HT1080 (cell line): Measurements from ENCODE around the gene TYMP. TPM values are rescaled to one million over a fixed set of nuclear protein-coding genes. Genes with fewer than 3 reads are reported as not detected.

Experiments used
- DNase-seq: peaks from one replicate; pipeline ENCODE4 v3.0.0-alpha.2; 2015; ENCODE audit warnings: low read depth
- total RNA-seq: library from RNA; depleted of rRNA; stranded (reverse); fragments of >200 nt; shearing (Covaris generic); gene quantifications from 2 replicates; pipeline ENCODE4 v1.2.3, GENCODE V29; 2014

TYMP gene
- total RNA-seq, 1 experiment from 2014 or later, result 2.1 TPM

DNA sequence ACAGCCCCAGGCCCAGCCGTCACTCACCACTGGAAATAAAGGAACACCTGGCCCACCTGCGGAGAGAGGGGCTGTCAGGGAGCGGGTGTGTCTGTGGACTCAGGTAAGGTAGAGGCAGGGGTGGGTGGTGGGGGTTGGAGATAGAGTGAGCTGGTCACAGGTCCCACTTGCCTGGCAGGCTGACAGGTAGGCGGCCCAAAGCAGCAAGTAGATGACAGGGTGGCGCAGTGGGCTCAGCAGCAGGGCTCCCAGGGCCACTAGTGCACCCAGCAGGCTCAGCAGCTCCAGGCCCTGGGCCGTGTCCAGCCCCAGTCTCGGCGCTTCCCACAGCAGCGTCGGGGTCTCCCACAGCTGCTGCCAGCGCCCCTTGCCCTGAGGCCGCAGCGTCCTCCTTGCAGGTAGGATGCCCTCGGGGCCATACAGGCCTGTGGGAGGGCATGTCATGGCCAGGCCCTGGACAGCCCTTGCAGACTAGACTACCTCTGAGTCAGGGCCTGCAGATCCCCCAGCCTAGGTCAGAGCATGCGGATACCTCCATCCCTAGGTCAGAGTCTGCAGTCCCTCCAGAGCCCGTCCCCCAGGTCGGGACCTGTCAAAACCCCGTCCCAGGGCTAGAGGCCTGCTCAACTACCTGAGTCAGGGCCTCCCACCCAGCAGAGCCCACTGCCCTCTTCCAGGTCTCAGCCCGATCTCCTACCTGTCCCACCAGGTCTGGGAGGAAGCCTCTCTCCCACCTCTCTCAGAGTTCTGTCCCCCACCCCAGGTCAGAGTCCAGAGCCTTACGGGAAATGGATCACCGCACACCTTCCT, 23.0 kb downstream of the TYMP start:
- DNase-seq, result no peak

- DNase-seq, result no peak
Measured at GRCh38 chr22:50505776-50506610, 23.8 kb downstream of the TYMP start.

- no peak for DNase-seq
Measured at GRCh38 chr22:50505276-50505775, 24.5 kb downstream of the TYMP start.

DNA sequence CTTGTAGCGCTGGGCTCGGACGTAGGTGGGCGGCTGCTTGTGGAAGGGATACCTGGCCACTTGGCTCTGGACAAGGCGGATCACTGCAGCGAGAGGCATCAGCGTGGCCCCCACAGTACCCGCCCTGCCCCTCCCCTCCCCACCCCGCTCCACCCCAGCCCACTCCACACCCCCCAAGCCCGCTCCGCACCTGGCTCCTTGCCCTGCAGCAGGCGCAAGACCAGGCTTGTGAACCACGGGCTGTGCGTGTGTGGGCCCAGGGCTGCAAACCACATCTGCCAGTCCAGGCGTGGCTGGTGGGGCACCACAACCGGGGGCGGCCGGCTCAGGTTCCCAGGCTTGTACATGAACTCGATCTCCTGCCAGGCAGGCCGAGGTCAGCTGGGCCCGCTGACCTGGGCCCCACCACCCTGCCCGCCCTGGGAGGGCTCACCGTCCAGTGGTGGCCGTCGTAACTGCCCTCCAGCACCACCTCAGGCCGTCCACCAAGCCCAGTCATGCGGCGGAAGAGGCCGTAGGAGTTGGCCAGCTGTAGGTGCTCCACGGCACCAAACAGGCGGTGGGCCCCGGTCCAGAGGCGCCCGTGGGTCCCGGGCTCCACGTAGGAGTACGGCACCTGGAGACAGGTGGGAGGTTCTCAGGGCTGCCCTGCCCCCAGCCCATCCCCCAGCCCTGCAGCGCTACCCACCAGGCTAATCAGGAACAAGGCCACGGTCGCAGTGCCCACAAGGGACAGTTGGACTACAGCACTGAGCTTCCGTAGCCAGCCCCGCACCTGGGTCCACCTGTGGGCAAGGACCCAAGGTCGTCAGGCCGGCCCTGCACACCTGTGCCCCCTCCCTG, 25.2 kb downstream of the TYMP start:
- DNase-seq, result no peak

DNA sequence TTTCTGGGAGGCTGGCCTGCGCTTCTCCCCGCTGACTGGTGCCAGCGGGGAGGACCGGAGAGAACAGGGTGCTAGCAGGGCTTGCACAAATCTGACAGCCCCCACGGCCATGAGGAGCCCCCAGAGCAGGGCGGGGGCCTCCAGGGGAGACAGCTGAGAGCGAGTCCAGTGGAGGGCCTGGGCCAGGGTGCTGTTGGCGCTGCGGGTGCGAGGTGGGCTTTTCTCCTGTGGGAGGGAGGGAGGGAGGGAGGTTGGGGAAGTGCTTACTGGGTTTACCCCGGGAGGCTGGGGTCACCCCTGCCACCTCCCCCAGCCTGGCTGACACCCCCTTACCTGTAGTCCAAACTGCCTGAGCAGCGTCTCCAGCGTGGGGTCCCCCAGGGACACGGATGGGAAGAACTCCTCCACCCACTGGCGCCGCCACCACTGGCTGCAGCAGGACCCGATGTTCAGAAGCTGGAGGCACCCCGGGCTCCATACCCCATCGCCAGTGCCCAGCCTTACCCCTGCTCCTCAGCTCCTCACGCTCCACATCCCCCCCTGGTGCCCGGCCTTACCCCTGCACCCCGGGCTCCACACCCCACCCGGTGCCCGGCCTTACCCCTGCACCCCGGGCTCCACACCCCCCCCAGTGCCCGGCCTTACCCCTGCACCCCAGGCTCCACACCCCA, 26.2 kb downstream of the TYMP start:
- DNase-seq, result no peak

DNA sequence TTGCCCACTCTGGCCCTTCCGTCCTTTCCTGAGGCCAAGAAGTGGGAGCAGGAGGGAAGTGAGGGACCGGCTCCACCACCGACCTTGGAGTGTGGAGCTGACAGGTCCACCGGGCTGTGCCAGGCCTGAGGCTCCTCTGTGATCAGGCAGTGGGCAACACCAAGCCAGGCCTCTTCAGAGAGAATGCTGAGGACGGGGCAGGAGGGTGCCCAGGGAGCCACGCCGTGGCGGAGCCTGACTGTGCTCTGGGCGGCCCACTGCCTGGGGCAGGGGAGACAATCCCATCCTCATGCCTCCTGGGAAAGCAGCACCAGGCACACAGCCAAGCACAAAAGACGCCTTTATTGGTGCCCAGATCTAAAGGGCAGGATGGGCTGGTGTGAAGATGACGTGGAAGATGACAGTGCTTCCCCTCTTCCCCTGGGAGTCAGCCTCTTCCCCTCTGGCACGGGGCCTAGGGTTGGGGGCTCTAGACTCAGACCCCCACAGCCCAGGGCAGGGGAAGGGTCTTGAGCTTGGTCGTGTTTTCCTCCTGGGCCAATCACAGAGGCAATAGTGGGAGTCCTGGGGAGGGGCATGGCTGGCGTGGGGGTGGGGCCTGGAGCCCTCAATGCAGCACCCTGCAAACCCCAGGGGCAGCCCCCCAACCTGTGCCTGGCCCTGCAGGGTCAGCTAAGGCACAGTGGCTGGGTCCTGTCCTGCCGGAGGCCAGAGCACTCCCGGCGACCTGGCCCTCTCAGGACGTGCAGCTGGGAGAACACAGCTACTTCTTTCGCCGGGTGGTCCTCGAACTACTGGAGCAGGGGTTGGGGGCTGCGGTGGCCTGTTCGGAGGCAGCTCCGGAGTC, 27.0 kb downstream of the TYMP start:
- DNase-seq, result no peak

DNA sequence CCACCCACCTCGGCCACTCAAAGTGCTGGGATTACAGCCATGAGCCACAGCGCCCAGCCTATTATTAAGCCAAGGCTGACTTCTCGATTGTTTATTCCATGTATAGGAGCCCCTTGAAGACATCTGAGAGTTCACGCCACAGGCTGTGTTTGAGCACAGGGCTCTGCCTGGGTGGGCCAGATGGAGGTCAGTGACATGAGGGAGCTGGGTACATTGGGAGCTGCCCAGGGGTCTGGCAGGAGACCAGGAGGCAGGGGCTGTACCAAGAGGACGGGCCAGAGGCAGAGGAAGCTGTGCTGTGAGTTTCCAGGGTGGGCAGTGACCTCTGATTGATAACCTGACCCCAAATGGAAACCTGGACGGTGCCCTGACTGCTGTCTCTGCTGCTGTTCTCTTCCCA, 27.7 kb downstream of the TYMP start:
- no peak for DNase-seq

- DNase-seq, result no peak
Measured at GRCh38 chr22:50500452-50500851, 29.4 kb downstream of the TYMP start.

- DNase-seq, result peak; percentile 68
Measured at GRCh38 chr22:50498322-50498890, 31.4 kb downstream of the TYMP start.

GRCh38 chr22:50497093-50497492, 32.7 kb downstream of the TYMP start:
- DNase-seq, result no peak

DNA sequence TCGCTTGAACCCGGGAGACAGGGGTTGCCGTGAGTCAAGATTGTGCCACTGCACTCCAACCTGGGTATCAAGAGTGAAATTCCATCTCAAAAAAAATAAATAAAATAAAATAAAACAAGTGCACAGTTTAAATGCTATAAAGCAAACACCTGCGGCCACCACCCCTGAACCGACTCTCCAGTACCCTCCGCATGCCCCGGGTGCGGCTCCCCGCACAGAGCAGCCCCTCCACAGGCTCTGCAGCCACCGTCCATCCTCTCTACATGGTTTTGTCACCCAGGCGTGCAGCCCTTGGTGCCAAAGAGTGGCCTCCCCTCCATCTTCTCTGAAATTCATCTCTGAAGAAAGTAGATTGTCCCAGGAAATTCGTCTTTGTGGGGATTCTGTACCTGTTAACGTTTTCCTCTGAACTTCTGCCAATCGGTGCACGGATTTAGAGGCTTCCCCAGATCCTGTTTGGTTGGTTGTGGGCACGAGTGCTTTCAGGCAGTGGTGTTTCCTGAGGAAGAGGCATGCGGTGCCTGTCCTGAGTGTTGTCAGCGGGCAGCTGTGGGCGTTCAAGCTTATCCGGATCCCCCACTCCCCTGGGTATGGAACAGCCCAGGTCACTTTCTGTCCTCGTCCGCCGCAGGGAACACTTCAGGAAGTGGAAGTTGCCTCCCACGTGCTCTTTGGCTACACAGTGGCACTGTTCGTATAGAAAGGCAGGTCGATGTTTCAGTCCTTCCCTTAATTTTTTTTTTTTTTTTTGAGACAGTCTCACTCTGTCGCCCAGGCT, 39.1 kb downstream of the TYMP start:
- DNase-seq, result no peak

DNA sequence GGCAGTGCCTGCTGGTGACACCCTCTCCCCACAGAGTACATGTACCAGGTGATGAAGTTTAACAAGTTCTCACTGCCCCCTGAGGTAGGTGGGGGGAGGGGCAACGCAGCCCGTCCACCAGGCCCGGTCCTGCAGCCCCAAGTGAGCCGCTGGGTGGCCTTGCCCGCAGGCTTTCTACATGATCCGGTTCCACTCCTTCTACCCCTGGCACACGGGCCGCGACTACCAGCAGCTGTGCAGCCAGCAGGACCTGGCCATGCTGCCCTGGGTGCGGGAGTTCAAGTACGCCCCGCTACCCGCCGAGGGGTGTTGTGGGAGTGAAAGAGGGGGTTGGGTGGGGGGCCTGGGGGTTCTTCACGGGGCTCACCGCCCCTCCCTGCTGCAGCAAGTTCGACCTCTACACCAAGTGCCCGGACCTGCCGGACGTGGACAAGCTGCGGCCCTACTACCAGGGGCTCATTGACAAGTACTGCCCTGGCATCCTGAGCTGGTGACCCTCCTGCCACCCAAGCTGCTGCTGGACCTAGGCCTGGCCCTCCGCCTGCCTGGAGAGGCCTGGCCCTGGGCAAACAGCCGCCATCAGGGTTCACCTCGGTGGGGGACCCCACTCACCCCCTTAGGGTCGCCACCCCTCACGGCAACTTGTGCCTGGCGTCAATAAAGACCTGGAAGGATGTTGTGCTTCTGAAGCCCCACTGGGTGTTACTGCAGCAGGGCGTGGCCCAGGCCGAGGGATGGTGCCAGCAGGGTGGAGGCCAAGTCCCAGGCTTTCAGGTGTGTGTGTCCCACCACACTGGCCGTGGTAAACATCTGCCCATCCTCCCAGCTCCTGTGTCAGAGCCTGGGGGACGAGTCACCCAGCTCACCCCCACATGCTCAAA, 40.2 kb downstream of the TYMP start:
- no peak for DNase-seq

GRCh38 chr22:50488886-50489285, 40.9 kb downstream of the TYMP start:
- no peak for DNase-seq

DNA sequence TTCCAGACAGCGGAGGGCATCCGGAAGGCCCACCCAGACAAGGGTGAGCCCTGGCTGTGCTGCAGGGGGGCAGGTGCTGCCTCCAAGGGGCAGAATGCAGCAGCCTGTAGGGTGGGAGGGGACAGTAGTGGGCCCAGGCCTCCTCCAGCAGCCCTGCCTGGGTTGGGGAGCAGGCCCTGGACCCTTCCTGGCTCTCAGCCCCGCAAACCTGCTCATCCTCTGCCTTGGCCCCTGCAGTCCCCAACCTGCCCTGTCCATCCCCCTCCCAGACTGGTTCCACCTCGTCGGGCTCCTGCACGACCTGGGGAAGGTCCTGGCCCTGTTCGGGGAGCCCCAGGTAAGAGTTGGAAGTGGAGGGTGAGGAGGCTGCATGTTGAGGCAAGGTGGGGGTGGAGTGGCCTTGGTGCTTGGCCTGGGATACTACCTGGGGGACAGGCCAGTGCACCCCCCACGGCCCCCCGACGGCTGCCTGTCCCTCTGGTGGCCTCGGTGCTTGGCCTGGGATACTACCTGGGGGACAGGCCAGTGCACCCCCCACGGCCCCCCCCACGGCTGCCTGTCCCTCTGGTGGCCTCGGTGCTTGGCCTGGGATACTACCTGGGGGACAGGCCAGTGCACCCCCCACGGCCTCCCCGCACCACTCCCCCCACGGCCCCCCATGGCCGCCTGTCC, 41.7 kb downstream of the TYMP start:
- no peak for DNase-seq

DNA sequence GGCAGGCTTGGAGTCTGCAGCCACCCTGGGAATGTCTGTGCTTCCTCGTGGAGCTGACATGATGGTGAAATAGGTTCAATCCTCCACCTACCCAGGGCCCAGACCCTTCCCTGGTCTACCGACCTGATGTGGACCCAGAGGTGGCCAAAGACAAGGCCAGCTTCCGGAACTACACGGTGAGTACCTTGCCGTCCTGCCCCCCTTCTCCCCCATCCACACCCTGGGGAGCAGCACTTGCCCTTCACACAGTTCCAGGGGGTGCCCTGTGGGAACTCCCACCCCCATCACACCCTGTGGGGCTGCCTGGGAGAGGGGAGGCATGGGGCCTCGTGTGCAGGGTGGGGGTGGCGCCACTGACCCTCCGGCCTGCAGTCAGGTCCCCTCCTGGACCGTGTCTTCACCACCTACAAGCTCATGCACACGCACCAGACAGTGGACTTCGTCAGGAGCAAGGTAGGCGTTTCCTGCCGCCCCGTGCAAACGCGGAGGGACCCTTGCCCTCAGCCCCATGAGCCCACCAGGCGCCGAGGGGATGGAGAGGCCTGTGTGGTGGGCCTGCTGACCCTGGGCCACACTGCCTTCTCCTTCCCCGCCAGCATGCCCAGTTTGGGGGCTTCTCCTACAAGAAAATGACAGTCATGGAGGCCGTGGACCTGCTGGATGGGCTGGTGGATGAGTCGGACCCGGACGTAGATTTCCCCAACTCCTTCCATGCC, 42.4 kb downstream of the TYMP start:
- DNase-seq, result no peak

DNA sequence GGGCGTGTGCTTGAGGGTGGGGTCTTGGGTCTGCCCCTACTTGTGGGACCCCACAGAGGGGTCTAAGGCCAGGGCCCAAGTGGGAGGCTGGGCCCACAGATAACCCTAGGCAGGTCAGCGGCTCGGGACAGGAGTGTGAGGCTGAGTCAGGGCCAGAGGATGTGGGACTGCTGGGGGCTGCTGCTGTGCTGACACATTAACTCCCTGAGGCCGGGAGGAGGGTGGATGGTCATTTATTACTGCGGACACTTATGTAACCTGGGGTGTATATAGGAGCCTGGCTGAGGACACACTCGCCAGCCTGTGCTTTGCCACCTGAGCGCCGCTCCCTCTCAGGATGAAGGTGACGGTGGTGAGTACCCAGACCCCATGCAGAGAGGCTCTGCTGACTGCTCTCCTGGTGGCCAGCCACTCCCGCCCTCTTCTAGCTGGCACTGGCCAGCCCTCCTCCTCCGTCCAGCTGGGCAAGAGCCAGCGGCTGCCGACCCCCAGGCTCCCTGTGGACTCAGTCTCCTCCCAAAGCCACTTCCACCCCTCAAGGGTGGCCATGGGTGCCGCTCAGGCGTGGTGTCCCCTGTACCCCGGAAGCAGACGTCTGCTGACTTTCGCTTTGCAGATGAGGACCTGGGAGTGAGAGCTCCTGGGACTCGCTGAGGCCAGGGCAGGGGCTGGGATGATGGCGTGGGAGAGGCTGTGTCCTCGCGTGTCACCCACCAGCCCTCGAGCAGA, 43.1 kb downstream of the TYMP start, which contains the start of gene MIOX:
MIOX (plus strand) TSS at position 299 of the 729 bp plus-strand sequence; CDS start at position 338, 39 bp downstream.
- no peak for DNase-seq
